ENCODE data around the gene PPEF2. TPM values are rescaled to one million over a fixed set of nuclear protein-coding genes. Genes with fewer than 3 reads are reported as not detected.

Gene PPEF2
- polyA plus RNA-seq, 1 experiment: not detected

GRCh38 chr4:75821216-75821615, 81.0 kb downstream of the PPEF2 start:
- ChIA-PET POLR2A (no interaction called here), CTCF (interaction anchor here (1.3 kb wide), 1 partner anchor 27 kb away, joined by 7 read pairs; no protein-coding TSS in a partner anchor)
- no peaks in the 10 kb centered on the region for H3K27me3 ChIP-seq (ENCODE audit: control insufficient read depth, insufficient read depth, low read length)
- no peak overlapping the region for H3K4me3 ChIP-seq (ENCODE audit: low read depth, low read length)
- no peak for DNase-seq (ENCODE audit: low read depth, low spot score)
- TF ChIP-seq, protein P1, sequence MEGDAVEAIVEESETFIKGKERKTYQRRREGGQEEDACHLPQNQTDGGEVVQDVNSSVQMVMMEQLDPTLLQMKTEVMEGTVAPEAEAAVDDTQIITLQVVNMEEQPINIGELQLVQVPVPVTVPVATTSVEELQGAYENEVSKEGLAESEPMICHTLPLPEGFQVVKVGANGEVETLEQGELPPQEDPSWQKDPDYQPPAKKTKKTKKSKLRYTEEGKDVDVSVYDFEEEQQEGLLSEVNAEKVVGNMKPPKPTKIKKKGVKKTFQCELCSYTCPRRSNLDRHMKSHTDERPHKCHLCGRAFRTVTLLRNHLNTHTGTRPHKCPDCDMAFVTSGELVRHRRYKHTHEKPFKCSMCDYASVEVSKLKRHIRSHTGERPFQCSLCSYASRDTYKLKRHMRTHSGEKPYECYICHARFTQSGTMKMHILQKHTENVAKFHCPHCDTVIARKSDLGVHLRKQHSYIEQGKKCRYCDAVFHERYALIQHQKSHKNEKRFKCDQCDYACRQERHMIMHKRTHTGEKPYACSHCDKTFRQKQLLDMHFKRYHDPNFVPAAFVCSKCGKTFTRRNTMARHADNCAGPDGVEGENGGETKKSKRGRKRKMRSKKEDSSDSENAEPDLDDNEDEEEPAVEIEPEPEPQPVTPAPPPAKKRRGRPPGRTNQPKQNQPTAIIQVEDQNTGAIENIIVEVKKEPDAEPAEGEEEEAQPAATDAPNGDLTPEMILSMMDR (IDR thresholded peaks at IDR 0.05; ENCODE audit: low read depth, low read length): no peak
- H3K9me3 ChIP-seq (ENCODE audit: control insufficient read depth, insufficient read depth, low read length): no peaks in the 10 kb centered on the region
- no peak overlapping the region for H3K27ac ChIP-seq (ENCODE audit: low read depth, low read length)

- Histone ChIP-seq H3K9me3 (ENCODE audit: control insufficient read depth, insufficient read depth, low read length) (no peaks in the 10 kb centered on the region), H3K27me3 (ENCODE audit: control insufficient read depth, insufficient read depth, low read length) (no peaks in the 10 kb centered on the region), H3K4me3 (ENCODE audit: low read depth, low read length) (no peak overlapping the region), H3K27ac (ENCODE audit: low read depth, low read length) (no peak overlapping the region)
- no peak for DNase-seq (ENCODE audit: low read depth, low spot score)
- TF ChIP-seq, protein P1 (IDR thresholded peaks at IDR 0.05; ENCODE audit: low read depth, low read length): no peak
- CTCF ChIA-PET: interaction anchor here (1.3 kb wide), 1 partner anchor 27 kb away, joined by 7 read pairs; no protein-coding TSS in a partner anchor
- POLR2A ChIA-PET: no interaction called here
These were observed 81.6 kb downstream of the PPEF2 start for GRCh38 chr4:75820676-75821075.

DNA sequence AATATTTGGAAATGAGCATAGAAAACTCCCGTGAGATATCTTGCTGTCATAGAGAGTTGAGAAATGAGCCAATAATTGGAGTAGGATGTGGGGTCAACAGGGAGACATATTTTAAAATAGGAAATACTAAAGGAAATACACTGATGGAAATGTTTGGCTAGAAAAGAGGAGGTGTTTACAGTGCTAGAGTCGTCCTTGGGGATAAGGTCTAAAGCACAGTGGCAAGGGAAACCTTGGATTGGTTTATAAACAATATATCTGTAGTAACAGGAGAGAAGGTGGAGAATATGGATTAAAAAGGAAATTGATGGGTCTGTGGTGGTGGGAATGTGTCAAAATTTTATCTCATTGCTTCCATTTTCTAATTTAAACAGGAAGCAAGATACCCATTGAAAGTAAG, 82.1 kb downstream of the PPEF2 start:
- no peak for DNase-seq (ENCODE audit: low read depth, low spot score)
- Histone ChIP-seq H3K9me3 (ENCODE audit: control insufficient read depth, insufficient read depth, low read length) (no peaks in the 10 kb centered on the region), H3K27me3 (ENCODE audit: control insufficient read depth, insufficient read depth, low read length) (no peaks in the 10 kb centered on the region), H3K4me3 (ENCODE audit: low read depth, low read length) (no peak overlapping the region), H3K27ac (ENCODE audit: low read depth, low read length) (no peak overlapping the region)
- TF ChIP-seq, protein P1 (IDR thresholded peaks at IDR 0.05; ENCODE audit: low read depth, low read length): no peak
- ChIA-PET CTCF (interaction anchor here (1.3 kb wide), 1 partner anchor 28 kb away, joined by 7 read pairs; no protein-coding TSS in a partner anchor), POLR2A (no interaction called here)

- Histone ChIP-seq H3K4me3 (ENCODE audit: low read depth, low read length) (no peak overlapping the region), H3K27me3 (ENCODE audit: control insufficient read depth, insufficient read depth, low read length) (no peaks in the 10 kb centered on the region), H3K9me3 (ENCODE audit: control insufficient read depth, insufficient read depth, low read length) (no peaks in the 10 kb centered on the region), H3K27ac (ENCODE audit: low read depth, low read length) (no peak overlapping the region)
- TF ChIP-seq, protein P1 (IDR thresholded peaks at IDR 0.05; ENCODE audit: low read depth, low read length): no peak
- POLR2A ChIA-PET: no interaction called here
- CTCF ChIA-PET: no interaction called here
- DNase-seq (ENCODE audit: low read depth, low spot score): no peak
These were observed 83.1 kb downstream of the PPEF2 start for GRCh38 chr4:75819121-75819520.

DNA sequence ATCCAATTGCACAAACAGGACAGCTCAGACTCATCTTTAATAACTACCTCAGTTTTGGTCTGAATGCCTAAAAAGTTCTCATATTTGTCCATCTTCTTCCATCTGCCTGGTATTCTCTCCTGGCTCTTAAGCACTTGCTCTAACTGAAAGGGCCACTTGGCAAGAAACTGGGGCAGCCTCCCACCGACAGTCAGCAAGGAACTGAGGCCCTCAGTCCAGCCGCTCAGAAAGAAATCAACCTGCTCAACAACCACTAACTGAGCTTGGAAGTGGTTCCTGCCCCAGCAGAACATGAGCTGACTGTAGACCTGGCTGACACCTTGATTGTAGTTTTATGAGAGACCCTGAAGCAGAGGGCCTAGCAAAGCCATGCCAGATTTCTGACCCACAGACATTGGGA, 84.4 kb downstream of the PPEF2 start:
- Histone ChIP-seq H3K4me3 (ENCODE audit: low read depth, low read length) (no peak overlapping the region), H3K9me3 (ENCODE audit: control insufficient read depth, insufficient read depth, low read length) (no peaks in the 10 kb centered on the region), H3K27me3 (ENCODE audit: control insufficient read depth, insufficient read depth, low read length) (no peaks in the 10 kb centered on the region), H3K27ac (ENCODE audit: low read depth, low read length) (no peak overlapping the region)
- POLR2A ChIA-PET: no interaction called here
- TF ChIP-seq, protein P1 (IDR thresholded peaks at IDR 0.05; ENCODE audit: low read depth, low read length): no peak
- no peak for DNase-seq (ENCODE audit: low read depth, low spot score)
- CTCF ChIA-PET: no interaction called here

Small RNA genes lying within 50 kb of the gene (small RNA-seq; reads per million reads assigned to genes)
- gene RNU2-16P (ENCODE audit: insufficient read length, low read depth): not detected

Other genes starting within 250 kb of the PPEF2 start
- 139 and 179 TPM in 2 replicates for gene G3BP2, start 229.0 kb downstream of the PPEF2 start, polyA plus RNA-seq (2011; rRNA removed)
- 99.6 and 142 TPM in 2 replicates for gene USO1, start 177.9 kb downstream of the PPEF2 start, polyA plus RNA-seq (2011; rRNA removed)
- 13.2 and 14.7 TPM in 2 replicates for gene NAAA, start 38.6 kb upstream of the PPEF2 start, polyA plus RNA-seq (2011; rRNA removed)
- gene SDAD1, start 88.5 kb upstream of the PPEF2 start, polyA plus RNA-seq (2011; rRNA removed): 28.0 and 40.1 TPM in 2 replicates
- not detected in 2 replicates for gene CXCL9, start 105.1 kb upstream of the PPEF2 start, polyA plus RNA-seq (2011; rRNA removed)
- gene CXCL10, start 121.0 kb upstream of the PPEF2 start, polyA plus RNA-seq (2011; rRNA removed): 3.0 TPM in 2 replicates
- 0.05 and 0.09 TPM in 2 replicates for gene CXCL11, start 133.6 kb upstream of the PPEF2 start, polyA plus RNA-seq (2011; rRNA removed)
- 0.20 TPM in 1 of 2 replicates, not detected in the other for gene ART3, start 172.3 kb upstream of the PPEF2 start, polyA plus RNA-seq (2011; rRNA removed)
- gene NUP54, start 245.9 kb upstream of the PPEF2 start, polyA plus RNA-seq (2011; rRNA removed): 33.4 and 54.5 TPM in 2 replicates

Data from AG04450 (cell line).